ENCODE results near the gene CUX1.
"Not testable (repeated sequence)": the region's sequence is repeated elsewhere in the genome, so short reads cannot be mapped to it uniquely, and the experiment has no call there.

DNA sequence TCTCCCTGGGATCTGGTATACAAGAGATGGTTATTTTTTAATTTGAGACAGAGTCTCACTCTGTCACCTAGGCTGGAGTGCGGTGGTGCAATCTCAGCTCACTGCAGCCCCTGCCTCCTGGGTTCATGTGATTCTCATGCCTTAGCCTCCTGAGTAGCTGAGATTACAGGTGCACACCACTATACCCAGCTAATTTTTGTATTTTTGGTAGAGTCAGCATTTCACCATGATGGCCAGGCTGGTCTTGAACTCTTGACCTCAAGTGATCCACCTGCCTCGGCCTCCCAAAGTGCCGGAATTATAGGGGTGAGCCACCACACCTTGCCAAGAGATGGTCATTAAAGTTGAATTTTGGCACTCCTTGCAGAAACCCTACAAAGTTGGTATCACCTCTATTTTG lies 71.1 kb downstream of the CUX1 start:
- TF ChIP-seq, protein P1, sequence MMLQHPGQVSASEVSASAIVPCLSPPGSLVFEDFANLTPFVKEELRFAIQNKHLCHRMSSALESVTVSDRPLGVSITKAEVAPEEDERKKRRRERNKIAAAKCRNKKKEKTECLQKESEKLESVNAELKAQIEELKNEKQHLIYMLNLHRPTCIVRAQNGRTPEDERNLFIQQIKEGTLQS (CRISPR knock-in tag; conservative IDR thresholded peaks at IDR 0.05), result not testable (repeated sequence)
- TF ChIP-seq IRF2 (CRISPR knock-in tag; IDR thresholded peaks at IDR 0.05; ENCODE audit: borderline replicate concordance, low read depth); TEAD4 (CRISPR knock-in tag; IDR thresholded peaks at IDR 0.05); SMAD3 (CRISPR knock-in tag; IDR thresholded peaks at IDR 0.05; ENCODE audit: borderline replicate concordance): not testable (repeated sequence)
- TF ChIP-seq, protein P2, sequence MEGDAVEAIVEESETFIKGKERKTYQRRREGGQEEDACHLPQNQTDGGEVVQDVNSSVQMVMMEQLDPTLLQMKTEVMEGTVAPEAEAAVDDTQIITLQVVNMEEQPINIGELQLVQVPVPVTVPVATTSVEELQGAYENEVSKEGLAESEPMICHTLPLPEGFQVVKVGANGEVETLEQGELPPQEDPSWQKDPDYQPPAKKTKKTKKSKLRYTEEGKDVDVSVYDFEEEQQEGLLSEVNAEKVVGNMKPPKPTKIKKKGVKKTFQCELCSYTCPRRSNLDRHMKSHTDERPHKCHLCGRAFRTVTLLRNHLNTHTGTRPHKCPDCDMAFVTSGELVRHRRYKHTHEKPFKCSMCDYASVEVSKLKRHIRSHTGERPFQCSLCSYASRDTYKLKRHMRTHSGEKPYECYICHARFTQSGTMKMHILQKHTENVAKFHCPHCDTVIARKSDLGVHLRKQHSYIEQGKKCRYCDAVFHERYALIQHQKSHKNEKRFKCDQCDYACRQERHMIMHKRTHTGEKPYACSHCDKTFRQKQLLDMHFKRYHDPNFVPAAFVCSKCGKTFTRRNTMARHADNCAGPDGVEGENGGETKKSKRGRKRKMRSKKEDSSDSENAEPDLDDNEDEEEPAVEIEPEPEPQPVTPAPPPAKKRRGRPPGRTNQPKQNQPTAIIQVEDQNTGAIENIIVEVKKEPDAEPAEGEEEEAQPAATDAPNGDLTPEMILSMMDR (IDR thresholded peaks at IDR 0.05), result not testable (repeated sequence)
- TF ChIP-seq, protein P3, sequence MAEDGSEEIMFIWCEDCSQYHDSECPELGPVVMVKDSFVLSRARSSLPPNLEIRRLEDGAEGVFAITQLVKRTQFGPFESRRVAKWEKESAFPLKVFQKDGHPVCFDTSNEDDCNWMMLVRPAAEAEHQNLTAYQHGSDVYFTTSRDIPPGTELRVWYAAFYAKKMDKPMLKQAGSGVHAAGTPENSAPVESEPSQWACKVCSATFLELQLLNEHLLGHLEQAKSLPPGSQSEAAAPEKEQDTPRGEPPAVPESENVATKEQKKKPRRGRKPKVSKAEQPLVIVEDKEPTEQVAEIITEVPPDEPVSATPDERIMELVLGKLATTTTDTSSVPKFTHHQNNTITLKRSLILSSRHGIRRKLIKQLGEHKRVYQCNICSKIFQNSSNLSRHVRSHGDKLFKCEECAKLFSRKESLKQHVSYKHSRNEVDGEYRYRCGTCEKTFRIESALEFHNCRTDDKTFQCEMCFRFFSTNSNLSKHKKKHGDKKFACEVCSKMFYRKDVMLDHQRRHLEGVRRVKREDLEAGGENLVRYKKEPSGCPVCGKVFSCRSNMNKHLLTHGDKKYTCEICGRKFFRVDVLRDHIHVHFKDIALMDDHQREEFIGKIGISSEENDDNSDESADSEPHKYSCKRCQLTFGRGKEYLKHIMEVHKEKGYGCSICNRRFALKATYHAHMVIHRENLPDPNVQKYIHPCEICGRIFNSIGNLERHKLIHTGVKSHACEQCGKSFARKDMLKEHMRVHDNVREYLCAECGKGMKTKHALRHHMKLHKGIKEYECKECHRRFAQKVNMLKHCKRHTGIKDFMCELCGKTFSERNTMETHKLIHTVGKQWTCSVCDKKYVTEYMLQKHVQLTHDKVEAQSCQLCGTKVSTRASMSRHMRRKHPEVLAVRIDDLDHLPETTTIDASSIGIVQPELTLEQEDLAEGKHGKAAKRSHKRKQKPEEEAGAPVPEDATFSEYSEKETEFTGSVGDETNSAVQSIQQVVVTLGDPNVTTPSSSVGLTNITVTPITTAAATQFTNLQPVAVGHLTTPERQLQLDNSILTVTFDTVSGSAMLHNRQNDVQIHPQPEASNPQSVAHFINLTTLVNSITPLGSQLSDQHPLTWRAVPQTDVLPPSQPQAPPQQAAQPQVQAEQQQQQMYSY (CRISPR knock-in tag; IDR thresholded peaks at IDR 0.05), result not testable (repeated sequence)
